Measurements from ENCODE around the gene AIFM3.
"Not testable (repeated sequence)": the region's sequence is repeated elsewhere in the genome, so short reads cannot be mapped to it uniquely, and the experiment has no call there.

The AIFM3 gene

DNA sequence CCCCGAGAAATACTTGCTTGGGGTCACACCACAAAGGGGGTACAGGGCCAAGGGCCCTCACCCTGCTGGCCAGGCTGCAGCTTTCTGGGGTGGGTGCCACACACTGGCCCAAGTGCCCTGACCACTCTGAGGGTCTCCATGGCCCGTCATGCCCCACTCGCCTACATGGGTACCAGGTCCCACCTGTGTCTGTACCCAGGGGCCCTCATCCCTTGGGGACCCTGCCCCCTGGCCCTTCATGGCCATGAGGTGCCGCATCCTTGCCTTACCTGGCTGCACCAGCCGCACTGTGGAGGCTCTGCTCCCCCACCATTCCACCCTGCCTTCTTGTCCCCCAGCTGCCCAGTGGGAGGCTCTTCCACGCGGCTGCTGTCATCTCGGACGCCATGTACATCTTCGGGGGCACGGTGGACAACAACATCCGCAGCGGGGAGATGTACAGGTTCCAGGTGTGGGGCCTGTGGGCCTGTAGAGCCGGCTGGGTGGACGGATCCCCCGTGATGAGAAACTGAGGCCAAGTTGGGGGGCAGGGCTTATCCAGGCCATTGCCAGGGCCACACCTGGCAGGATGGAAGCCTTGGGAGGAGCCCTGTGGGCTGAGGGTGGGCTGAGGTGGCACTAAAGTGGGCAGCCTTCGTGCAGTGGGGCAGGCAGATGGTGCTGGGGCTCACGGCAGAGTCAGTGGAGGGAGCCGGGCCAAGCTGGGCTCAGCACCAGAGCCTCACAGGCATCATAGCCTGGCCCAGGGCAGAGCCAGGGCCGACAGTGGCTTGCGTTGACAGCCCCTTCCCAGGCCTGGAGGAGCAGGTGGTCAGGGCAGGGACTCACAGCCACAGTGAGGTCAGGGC is 25.6 kb downstream of the AIFM3 start:
- DNase-seq, result no peak

- DNase-seq, result no peak
These were observed 26.5 kb downstream of the AIFM3 start for GRCh38 chr22:20993304-20994127.

DNA sequence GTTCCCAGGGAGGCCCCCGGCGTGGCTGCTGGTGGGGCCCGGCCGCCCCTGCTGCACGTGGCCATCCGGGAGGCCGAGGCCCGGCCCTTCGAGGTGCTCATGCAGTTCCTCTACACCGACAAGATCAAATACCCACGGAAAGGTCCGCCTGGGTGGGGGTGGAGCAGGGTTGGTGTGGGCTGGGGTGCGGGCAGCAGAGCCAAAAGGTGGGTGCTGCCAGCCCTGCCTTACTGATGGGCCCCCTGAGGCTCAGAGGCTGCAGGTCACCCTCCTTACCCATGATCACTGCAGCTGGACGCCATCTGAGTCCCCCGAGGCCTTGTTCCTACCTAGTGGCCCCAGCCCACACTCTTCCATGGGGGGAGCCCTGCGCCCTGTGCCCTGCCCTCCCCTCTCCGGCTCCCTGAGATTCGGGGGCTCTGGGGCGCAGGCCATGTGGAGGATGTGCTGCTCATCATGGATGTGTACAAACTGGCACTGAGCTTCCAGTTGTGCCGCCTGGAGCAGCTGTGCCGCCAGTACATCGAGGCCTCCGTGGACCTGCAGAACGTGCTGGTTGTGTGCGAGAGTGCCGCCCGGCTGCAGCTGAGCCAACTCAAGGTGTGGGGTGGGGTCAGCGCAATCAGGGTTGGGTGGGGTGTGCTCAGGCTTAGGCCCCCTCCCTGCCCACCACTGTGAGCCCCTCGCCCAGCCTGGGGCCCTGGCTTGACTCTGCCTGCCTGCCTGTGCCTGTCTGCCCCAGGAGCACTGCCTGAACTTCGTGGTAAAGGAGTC is 27.3 kb downstream of the AIFM3 start:
- no peak for DNase-seq

GRCh38 chr22:20994902-20995241 is 27.8 kb downstream of the AIFM3 start:
- DNase-seq, result no peak

DNA sequence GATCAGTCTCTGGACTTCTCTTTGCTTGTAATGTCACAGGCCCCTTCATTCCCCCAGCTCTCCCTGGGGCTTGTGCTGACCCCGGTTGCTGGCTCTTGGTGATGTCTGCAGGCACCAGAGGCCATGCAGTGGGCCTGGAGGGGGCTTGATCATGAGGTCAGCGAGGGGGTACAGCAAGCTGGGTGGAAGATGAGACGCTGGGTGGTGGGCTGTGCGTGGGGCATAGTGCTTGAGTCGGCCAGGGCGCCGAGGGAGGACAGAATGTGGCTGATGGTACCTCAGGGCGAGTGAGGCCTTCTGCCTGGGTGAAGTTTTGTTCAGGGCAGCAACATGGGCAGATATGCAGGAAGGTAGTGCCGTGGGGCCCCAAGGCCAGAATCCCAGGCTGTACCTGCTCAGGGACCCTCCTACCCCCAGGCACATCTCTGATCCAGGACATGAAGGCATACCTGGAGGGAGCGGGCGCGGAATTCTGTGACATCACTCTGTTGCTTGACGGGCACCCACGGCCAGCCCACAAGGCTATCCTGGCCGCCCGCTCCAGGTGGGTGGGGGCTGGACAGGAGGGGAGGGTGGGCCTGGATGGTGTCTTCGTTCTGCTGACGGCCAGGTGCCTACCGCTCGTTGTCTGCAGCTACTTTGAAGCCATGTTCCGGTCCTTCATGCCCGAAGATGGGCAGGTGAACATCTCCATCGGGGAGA is 28.4 kb downstream of the AIFM3 start:
- no peak for DNase-seq

- no peak for DNase-seq
These were observed 29.0 kb downstream of the AIFM3 start for GRCh38 chr22:20996031-20996410.

DNA sequence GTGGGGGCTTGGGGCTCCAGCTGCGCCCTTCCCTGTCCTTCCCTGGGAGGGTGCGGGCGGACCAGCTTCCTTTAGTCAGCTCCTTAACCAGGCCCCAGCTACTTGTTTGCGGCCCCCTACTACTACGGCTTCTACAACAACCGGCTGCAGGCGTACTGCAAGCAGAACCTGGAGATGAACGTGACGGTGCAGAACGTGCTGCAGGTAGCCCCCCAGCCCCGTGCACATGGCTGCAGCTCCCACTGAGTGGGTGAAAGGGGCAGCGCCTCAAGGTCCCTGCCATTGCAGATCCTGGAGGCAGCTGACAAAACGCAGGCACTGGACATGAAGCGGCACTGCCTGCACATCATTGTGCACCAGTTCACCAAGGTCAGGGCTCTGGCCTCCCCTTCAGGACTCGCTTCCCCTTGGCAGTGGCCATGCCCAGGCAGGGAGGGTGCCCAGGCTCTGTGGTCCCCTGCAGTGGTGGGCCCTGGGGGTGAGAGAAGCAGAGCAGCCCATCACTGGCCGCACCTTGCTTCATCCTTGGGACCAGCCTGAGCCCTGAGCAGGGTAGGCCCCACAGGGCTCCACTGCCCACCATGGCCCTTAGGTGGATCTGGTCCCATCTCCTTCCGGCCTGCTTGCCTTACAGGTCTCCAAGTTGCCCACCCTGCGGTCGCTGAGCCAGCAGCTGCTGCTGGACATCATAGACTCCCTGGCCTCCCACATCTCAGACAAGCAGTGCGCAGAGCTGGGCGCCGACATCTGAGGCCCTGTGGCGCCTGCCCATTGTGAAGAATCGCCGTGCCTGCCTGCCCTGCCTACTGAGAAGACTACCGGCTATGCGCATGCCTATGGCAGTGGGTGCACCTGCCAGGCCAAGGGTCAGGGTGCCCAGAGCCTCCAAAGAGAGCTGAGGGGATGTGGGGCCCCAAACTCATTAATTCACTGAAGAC is 29.8 kb downstream of the AIFM3 start:
- DNase-seq, result no peak

GRCh38 chr22:20997536-20998257 is 30.6 kb downstream of the AIFM3 start:
- no peak for DNase-seq

DNA sequence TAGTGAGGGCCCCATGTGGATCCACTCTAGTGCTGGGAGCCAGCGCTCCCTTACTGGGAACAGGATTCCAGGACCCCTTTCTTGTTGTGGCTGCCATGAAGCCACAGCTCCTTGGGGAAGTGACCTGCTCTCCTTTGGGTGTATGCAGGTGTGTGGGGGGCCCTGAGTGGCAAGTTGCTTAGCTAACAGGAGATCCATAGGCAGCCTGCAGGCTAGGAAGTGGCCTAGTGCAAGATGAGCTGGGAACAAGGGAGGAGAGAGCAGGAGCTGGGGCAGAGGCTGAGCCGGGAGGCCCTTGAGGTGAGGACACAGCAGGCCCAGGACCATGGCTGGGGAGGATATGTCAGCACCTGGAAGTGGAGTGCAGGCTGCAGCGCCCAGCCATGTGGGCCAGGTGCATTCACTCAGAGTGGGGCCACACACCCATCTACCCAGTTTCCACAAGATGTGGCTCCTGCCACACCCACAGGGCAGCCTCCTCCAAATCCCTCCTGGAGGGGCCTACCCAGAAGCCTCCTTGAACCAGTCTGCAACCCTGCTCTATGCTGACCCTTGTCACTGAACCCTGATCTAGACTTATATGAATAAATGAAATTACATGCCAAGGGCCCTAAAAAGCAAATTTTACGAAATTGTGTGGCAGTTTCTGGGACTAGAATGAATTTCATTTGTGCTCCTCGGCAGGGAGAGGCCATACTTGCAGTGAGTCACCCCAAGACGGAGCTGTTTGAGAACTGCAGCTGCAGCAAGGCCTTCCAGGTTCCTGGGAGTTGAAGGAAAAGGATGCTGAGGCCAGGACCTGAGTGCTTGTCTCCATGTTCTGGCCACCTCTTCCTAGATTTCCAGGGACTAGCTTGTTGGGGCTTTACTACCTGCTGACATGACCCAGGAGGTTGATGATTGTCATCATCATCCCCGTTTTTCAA is 31.6 kb downstream of the AIFM3 start:
- DNase-seq, result no peak

- no peak for DNase-seq
These were observed 32.5 kb downstream of the AIFM3 start for GRCh38 chr22:20999350-21000206.

DNA sequence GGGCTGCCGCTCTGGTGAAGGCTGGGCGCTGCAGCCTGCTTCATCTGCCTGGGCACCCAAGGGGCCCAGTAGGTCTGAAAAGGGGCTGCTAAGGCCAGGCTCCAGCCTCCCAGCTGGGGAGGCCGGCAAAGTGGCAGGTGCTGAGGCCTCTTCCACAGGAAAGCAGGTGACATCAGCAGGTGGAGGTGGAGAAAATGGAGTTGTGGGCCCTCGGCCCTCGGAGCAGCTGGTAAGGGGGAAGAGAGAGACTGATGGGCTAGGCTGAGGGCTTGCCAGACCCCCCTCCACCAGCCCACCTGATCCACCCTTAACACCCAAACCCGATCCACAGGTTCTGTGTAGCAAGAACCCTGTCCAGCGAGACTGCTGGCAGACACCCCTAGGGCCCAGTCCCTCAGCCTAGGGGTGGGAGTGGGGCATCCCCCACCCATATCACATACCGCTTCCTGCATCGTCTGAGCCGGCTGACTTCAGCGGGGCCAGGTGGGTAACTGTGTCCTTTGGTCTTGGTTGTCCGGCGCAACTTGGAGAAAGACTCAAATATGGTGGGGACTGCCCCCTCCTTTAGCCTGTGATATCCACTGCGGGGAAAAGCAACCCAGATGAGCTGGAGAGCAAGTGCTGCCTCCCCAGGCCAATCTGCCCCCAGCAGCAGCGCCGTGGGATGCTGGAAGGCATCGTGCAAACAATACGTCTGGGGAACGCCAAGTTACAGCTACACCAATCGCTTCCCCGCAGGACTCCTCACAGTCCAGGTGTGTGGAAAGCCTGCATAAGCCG is 33.3 kb downstream of the AIFM3 start:
- DNase-seq, result no peak

- no peak for DNase-seq
These were observed 34.0 kb downstream of the AIFM3 start for GRCh38 chr22:21000987-21001600.

GRCh38 chr22:21001601-21002325 is 34.7 kb downstream of the AIFM3 start, which contains the start of gene THAP7:
Gene THAP7 (minus strand): TSS chr22:21002118. CDS start chr22:21001911, 207 bp downstream.
- DNase-seq, result peak; percentile 93

DNA sequence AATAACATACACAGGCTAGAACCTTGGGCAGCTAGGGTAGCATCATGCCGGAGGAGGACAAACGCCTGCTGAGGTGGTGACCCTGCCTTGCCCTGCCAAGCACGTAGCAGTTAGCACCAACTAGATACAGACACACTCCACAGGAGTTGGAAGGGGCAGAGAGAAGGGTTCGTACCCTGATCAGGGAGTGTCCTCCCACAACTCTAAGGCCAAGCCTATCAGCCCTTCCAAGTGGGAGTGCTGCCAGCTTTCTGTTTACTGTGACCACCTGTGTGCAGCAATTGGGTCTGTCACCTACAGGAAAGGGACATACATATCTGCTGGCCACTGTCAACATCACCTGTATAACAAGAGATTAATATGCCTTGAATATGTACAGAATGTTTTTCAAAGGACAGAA is 36.7 kb downstream of the AIFM3 start:
- no peak for DNase-seq

DNA sequence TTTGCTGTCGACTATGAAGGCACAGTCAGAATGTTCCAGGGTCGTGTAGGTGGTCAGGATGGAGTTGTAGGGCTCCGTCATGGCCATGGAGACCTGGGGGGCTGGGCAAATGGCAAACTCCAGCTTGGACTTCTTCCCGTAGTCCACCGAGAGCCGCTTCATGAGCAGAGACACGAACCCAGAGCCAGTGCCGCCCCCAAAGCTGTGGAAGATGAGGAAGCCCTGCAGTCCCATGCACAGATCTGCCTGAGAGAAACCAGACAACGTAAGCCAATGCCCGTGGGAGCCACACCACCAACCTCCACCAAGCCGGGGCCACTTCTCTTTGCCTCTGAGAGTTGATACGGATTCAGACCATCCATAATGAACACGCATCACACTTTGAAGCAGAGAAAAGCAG is 42.2 kb downstream of the AIFM3 start:
- DNase-seq, result not testable (repeated sequence)

GRCh38 chr22:21009638-21010425 is 42.8 kb downstream of the AIFM3 start:
- no peak for DNase-seq
